Measurements from ENCODE around the gene TTC23.

TTC23 gene

DNA sequence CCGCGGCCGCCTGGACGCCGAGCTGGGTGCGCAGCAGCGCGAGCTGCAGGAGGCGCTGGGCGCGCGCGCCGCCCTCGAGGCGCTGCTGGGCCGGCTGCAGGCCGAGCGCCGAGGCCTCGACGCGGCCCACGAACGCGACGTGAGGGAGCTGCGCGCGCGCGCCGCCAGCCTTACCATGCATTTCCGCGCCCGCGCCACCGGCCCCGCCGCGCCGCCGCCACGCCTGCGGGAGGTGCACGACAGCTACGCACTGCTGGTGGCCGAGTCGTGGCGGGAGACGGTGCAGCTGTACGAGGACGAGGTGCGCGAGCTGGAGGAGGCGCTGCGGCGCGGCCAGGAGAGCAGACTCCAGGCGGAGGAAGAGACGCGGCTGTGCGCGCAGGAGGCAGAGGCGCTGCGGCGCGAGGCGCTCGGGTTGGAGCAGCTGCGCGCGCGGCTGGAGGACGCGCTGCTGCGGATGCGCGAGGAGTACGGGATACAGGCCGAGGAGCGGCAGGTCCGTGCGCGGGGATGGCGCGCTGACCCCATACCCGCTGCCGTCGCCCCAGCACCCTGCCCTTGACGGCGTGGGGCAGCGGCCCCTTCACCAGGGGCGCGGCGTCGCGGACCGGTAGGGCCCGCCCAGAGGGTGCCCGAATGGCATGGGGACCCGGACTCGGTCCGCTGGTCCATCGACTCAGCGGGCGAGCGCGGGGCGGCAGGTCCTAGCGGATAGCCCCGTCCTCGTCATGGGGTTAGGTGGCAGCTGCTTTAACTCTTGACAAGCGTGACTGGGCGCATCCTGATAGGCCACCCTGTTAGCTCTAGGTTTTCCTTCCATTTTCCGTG, 143.7 kb downstream of the TTC23 start:
- CTCF ChIA-PET = interaction anchor here (0.5 to 1.5 kb wide), 14 partner anchors 15 to 379 kb away, joined by 3 to 4 read pairs (median 3); no protein-coding TSS in a partner anchor
- TF ChIP-seq LEF1 (IDR thresholded peaks at IDR 0.05; ENCODE audit: borderline replicate concordance) = no peak
- no peak for TF ChIP-seq SP1 (IDR thresholded peaks at IDR 0.05)
- no peak for TF ChIP-seq ELF4 (IDR thresholded peaks at IDR 0.05)
- TF ChIP-seq FOXA1 (IDR thresholded peaks at IDR 0.05) = no peak
- no peak for TF ChIP-seq FOXM1 (IDR thresholded peaks at IDR 0.05; ENCODE audit: borderline replicate concordance)
- no peak for TF ChIP-seq HDGF (IDR thresholded peaks at IDR 0.05; ENCODE audit: borderline replicate concordance)
- TF ChIP-seq NFRKB (IDR thresholded peaks at IDR 0.05) = no peak
- TF ChIP-seq ZNF384 (IDR thresholded peaks at IDR 0.05) = no peak
- no peak for TF ChIP-seq FOXK2 (IDR thresholded peaks at IDR 0.05)
- TF ChIP-seq BHLHE40 (IDR thresholded peaks at IDR 0.05; ENCODE audit: borderline replicate concordance) = no peak
- TF ChIP-seq, protein P1, sequence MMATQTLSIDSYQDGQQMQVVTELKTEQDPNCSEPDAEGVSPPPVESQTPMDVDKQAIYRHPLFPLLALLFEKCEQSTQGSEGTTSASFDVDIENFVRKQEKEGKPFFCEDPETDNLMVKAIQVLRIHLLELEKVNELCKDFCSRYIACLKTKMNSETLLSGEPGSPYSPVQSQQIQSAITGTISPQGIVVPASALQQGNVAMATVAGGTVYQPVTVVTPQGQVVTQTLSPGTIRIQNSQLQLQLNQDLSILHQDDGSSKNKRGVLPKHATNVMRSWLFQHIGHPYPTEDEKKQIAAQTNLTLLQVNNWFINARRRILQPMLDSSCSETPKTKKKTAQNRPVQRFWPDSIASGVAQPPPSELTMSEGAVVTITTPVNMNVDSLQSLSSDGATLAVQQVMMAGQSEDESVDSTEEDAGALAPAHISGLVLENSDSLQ (IDR thresholded peaks at IDR 0.05) = no peak
- no peak for TF ChIP-seq SUZ12 (IDR thresholded peaks at IDR 0.05)
- TF ChIP-seq L3MBTL2 (conservative IDR thresholded peaks at IDR 0.05) = no peak
- TF ChIP-seq CTBP1 (IDR thresholded peaks at IDR 0.05; ENCODE audit: borderline replicate concordance) = no peak
- TF ChIP-seq ARNT (IDR thresholded peaks at IDR 0.05) = no peak
- TF ChIP-seq TARDBP (IDR thresholded peaks at IDR 0.05) = no peak
- POLR2A ChIA-PET = interaction anchor here (0.8 to 1.4 kb wide), 4 partner anchors 14 to 599 kb away, joined by 3 to 6 read pairs (median 4); partner anchors contain the start of gene LRRC28
- DNase-seq (ENCODE audit: extremely low spot score) = no peak

DNA sequence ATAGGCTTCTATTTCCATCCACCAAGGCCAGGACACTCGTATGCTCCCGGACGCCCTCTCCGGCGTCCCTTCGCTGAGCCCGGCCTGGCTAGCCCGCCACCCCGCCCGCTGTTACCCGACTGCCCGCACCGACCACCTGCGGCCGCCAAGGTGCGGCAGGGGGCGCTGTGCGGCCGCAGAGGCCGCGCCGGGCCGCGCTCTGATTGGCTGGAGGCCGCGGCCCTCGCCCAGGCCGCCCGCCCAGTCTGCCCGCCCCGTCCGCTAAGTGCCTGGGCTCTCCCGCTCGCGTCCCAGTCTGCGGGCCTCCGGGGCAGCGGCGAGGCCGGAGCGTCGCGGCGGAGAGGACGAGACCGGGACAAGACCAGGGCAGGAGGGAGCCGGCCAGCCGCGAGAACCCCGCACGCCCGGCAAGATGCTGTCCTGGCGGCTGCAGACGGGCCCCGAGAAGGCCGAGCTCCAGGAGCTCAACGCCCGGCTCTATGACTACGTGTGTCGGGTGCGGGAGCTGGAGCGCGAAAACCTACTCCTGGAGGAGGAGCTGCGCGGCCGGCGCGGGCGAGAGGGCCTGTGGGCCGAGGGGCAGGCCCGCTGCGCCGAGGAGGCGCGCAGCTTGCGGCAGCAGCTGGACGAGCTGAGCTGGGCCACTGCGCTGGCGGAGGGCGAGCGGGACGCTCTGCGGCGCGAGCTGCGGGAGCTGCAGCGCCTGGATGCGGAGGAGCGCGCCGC, 144.4 kb downstream of the TTC23 start, which contains the start of gene SYNM:
Gene SYNM (plus strand): TSS at position 293 of the 726 bp plus-strand sequence. CDS start 120 bp downstream, at position 413.
- POLR2A ChIA-PET = interaction anchor here (0.8 to 1.4 kb wide), 4 partner anchors 15 to 599 kb away, joined by 3 to 6 read pairs (median 4); partner anchors contain the start of gene LRRC28
- peak; percentile 95 for DNase-seq (ENCODE audit: extremely low spot score)
- CTCF ChIA-PET = interaction anchor here (0.5 to 1.5 kb wide), 14 partner anchors 16 to 379 kb away, joined by 3 to 4 read pairs (median 3); no protein-coding TSS in a partner anchor
- TF ChIP-seq, protein P1 (IDR thresholded peaks at IDR 0.05) = no peak
- TF ChIP-seq FOXA1 (IDR thresholded peaks at IDR 0.05) (no peak), ELF4 (IDR thresholded peaks at IDR 0.05) (no peak), ARNT (IDR thresholded peaks at IDR 0.05) (peak; percentile 66; the same call in 1 of the 2 replicates), FOXM1 (IDR thresholded peaks at IDR 0.05; ENCODE audit: borderline replicate concordance) (peak; percentile 78; the same call in 1 of the 2 replicates), SUZ12 (IDR thresholded peaks at IDR 0.05) (no peak), L3MBTL2 (conservative IDR thresholded peaks at IDR 0.05) (peak; percentile 90), CTBP1 (IDR thresholded peaks at IDR 0.05; ENCODE audit: borderline replicate concordance) (no peak), SP1 (IDR thresholded peaks at IDR 0.05) (no peak), FOXK2 (IDR thresholded peaks at IDR 0.05) (no peak), BHLHE40 (IDR thresholded peaks at IDR 0.05; ENCODE audit: borderline replicate concordance) (no peak), TARDBP (IDR thresholded peaks at IDR 0.05) (no peak), HDGF (IDR thresholded peaks at IDR 0.05; ENCODE audit: borderline replicate concordance) (no peak), LEF1 (IDR thresholded peaks at IDR 0.05; ENCODE audit: borderline replicate concordance) (no peak)

DNA sequence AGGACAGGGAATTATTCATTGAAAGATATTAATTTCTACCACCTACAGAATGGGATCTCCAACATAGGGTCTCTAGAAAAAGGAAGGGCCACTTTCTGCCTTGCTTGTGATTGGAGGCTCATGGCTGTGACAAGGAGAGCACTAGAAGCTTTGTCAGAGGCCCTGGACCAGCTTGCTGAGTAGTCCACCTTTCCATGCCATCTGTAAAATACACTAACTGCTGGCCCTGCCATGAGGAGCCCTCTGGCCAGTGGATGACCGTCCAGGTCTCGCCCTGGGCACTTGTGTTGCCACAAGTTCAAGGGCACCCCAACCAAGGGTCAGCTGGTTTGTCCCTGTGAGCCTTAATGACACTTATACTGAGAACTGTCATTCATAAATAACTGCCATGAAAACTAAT, 146.1 kb downstream of the TTC23 start:
- TF ChIP-seq CTBP1 (IDR thresholded peaks at IDR 0.05; ENCODE audit: borderline replicate concordance) (no peak), BHLHE40 (IDR thresholded peaks at IDR 0.05; ENCODE audit: borderline replicate concordance) (no peak), LEF1 (IDR thresholded peaks at IDR 0.05; ENCODE audit: borderline replicate concordance) (no peak), NFRKB (IDR thresholded peaks at IDR 0.05) (no peak), FOXM1 (IDR thresholded peaks at IDR 0.05; ENCODE audit: borderline replicate concordance) (no peak), TARDBP (IDR thresholded peaks at IDR 0.05) (no peak)
- TF ChIP-seq, protein P1 (IDR thresholded peaks at IDR 0.05) = peak; percentile 33; the same call in 1 of the 2 replicates
- POLR2A ChIA-PET = no interaction called here
- CTCF ChIA-PET = interaction anchor here (0.6 kb wide), 1 partner anchor 120 kb away, joined by 3 read pairs; no protein-coding TSS in a partner anchor
- DNase-seq (ENCODE audit: extremely low spot score) = no peak

DNA sequence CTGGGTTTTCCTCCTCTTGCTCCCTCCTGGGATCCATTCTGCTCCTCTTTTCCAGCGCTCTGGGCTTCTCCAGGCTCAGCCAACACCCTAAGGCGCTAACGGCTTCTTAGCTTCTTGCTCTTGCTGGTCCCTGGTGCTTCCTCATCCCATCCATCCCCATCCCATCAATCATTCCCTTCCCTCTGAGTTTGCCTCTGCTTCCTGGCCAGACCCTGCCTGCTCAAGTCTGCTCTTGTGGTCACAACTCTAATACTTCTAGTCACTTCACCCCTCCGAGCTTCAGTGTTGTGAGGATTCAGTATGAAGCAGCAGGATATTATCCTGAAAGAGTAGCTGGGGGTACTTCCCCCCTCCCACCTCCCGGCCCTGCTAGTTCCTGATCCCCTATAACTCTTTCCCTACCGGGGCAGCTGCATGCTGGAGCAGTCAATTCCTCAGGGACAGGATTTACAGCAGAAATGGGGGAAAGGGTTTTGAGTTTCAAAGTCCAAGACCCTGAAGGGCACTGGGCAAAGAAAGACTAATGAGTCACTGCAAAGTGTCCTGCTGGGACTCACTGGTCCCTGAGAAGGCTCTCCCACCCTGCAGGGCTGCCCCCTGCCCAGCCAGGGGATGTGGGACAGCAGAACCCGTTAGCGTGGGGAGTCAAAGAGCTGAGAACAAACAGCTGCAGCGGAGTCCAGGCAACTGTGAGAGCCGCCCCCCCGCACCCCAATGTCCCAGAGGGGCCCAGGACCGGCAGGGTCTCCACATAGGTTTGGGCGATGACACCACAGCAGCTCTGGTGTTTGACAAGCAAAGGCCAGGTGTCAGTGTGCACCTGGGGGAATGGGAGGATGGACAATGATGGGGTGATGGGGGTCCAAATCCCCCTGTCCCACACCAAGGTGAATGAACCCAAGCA, 146.8 kb downstream of the TTC23 start:
- ChIA-PET POLR2A (interaction anchor here (0.6 kb wide), 1 partner anchor 25 kb away, joined by 3 read pairs; no protein-coding TSS in a partner anchor), CTCF (interaction anchor here (0.7 to 0.9 kb wide), 2 partner anchors 10 to 111 kb away, joined by 3 to 4 read pairs; no protein-coding TSS in a partner anchor)
- TF ChIP-seq, protein P1 (IDR thresholded peaks at IDR 0.05) = peak; percentile 49; the same call in 1 of the 2 replicates
- TF ChIP-seq HDGF (IDR thresholded peaks at IDR 0.05; ENCODE audit: borderline replicate concordance) (no peak), L3MBTL2 (conservative IDR thresholded peaks at IDR 0.05) (no peak)
- DNase-seq (ENCODE audit: extremely low spot score) = no peak

Data from HEK293T (cell line).